Bone marrow (tissue), 2 donors: ENCODE measurements around the gene EXT2.

ENCODE experiments used
- DNase-seq, 2 donors: peaks; one replicate each; lab custom pipeline; 2025; lab: John Stamatoyannopoulos, UW

The EXT2 gene

GRCh38 chr11:44243086-44243485 is 147.6 kb downstream of the EXT2 start:
- DNase-seq, result no peak

DNA sequence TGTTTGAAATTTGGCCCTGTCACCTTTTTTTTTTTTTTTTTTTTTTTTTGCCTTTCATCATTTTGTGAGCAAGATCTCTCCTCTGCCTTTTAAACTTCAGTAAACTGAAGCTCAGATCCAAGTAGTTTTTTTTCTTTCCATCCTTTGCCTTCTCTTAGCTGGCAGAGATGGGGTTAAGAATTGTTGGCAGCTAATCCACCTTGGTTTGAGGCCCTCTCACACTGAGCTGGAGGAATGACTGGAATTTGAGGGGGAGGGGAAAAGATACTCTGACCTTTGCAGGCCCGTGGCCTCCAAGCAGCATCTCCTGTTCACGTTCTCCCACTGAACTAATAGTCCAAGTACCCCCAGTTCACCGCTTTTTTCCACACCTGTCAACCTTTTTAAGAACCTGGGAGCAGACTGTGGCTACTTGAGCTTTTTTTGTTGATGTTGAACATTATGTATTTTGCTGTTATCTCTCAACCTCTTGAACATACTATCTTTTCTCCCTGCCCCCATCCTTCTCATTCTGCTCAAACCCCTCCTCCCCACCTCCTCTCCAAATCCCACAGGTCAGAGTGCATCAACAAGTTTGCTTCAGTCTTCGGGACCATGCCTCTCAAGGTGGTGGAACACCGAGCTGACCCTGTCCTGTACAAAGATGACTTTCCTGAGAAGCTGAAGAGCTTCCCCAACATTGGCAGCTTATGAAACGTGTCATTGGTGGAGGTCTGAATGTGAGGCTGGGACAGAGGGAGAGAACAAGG is 148.3 kb downstream of the EXT2 start:
- no peak for DNase-seq

DNA sequence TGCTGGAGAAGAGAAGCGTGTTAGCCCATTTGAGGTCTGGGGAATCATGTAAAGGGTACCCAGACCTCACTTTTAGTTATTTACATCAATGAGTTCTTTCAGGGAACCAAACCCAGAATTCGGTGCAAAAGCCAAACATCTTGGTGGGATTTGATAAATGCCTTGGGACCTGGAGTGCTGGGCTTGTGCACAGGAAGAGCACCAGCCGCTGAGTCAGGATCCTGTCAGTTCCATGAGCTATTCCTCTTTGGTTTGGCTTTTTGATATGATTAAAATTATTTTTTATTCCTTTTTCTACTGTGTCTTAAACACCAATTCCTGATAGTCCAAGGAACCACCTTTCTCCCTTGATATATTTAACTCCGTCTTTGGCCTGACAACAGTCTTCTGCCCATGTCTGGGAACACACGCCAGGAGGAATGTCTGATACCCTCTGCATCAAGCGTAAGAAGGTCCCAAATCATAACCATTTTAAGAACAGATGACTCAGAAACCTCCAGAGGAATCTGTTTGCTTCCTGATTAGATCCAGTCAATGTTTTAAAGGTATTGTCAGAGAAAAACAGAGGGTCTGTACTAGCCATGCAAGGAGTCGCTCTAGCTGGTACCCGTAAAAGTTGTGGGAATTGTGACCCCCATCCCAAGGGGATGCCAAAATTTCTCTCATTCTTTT is 149.3 kb downstream of the EXT2 start:
- no peak for DNase-seq

- DNase-seq, result no peak
Measured at GRCh38 chr11:44246726-44247125, 151.2 kb downstream of the EXT2 start.

- DNase-seq, result no peak
Measured at GRCh38 chr11:44247508-44247907, 152.0 kb downstream of the EXT2 start.

DNA sequence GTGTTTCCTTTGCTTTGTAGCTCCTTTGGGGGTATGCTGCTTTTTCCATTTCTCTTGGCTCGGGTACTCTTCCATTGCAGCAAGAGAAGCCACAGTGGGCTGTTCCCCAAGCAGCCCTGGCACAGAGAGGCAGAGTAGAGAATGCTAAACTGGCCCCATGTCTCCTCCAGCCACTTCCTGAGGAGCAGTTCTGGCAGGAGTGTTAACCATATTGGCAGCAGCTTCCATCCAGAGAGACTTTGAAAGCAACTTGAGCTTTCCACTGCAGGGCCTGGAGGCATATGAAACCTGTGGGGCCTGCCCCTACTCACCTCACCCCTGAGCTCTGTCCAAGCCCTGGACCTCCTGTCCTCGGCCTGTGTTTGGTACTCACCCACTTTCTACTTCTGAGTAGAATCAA is 152.6 kb downstream of the EXT2 start:
- no peak for DNase-seq

DNA sequence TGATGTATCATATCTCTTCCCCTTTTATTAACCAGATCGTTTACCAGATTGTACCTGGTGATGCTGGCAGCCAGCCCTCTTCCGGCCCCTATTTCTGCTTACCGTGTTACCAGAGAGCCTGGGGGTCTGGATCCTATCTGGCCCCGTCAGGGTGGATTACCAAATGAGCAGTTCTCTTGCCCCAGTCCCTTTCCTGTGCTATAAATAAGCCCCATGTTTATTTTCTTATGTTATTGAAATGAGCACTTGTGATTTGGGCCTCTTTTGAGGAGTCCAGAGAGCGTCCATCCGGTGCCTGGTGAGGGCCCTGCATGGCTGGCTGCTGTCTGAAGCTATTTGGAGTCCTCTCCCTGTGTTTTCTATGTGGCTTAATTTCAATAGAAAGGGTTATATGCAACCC is 154.9 kb downstream of the EXT2 start:
- DNase-seq, result no peak

- DNase-seq, result no peak
Measured at GRCh38 chr11:44252999-44253602, 157.6 kb downstream of the EXT2 start.

DNA sequence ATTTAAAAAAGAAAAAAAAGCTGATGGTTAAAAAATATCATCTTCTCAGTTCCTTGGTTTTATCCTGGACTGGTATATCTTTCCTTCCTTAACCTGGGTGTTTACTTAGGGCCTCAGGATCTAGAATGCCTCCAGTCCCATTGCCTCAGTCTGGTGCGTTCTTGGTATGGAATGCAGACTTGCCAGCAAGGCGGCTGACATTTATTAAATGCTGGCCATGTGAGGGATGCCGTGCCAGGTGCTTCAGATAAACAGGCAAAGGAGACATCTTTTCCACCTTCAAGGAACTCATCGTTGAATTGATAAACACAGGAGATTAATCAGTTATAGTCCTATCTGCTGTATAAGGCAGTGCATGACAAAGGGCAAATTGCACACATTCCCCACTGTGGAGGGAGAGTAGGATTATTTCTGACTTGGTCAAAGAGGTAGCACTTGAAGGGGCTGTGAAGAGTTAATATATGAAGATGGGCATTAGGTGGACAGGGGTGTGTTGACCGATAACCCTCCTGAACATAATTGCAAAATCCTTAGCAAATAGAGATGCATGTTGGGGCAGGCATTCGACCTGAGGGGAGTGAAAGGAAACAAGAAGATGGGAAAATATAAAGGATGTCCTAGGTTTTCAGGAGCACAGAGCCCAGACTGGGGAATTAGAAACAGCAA is 160.1 kb downstream of the EXT2 start:
- no peak for DNase-seq

DNA sequence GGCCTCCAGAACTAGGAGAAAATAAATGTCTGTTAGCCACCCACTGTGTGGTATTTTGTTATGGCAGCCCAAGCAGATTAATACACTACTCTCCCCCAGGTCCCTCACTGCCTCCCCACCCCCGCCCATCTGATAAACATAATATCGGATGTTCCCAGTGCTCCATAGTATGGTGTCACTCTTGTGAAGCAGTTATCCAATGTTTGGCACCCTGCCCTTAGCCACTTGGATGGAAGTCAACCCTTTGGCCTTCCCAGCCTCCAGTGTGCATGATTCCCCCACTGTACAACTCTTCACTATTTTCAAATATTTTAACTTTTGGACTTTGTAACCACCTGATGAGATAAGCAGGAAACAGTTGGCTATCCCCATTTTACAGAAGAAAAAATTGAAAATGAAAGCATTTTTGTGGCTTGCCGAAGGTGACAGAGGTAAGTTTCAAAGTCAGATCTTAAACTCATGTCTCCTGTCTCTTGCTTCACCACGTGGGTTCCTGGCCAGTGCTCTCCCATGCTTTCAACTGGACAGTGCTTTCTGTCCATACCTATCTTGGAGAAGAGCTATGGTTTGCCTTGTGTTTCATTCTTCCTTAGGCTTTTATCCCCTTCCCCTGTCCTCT is 161.3 kb downstream of the EXT2 start:
- DNase-seq, result no peak

DNA sequence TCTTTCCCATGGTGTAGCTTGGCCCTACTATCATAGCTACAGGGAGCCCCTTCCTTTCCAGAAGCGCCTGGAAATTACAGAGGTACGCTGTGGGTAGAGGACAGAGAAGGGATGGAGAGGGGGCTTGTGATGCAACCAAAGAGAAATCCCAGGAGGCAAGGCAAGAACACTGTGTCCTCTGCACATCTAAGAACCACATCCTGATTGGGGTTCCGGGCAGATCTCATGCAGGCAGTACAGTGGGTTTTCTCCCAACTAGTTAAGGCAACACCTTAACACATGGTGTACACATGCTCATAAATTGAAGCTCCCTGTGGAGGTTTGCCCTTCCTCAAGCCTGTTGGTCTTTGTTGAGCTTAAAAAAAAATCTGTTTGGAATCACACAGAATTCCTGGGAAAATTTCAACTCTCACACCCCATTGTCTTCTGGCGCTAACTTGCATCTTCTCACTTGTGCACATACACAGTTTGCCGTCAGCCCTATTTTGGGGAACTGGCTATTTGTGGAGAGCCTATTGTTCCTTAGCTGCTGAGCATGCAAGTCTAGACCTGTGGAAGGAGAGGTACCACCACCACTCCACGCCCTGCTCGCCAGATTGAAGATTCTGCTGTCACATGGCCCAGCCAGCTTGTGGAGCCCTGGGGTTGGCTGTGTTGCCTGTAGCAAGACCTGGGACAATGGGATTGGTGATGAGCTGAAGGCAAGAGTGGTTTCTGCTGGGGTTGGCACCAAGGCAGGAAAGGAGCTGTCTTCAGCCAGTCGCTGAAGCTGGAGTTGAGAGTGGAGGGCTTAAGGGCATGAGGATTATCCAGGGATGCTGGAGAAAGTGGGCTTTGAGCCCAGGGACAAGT is 162.1 kb downstream of the EXT2 start:
- DNase-seq, result no peak

DNA sequence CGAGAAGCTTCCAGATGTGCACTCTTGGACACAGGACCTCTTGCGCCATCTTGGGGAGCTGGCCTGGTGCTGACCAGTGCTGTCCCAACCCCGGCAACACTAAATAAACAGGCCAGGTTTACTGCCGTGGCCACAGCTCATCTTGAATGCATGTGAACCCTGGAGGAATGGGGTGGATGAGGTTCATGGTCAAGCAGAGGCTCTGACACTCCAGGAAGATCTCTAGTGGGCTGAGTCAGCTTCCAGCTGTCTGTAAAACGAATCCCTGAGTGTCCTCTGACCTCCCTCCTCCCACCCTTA is 162.7 kb downstream of the EXT2 start:
- no peak for DNase-seq

GRCh38 chr11:44258839-44259420 is 163.5 kb downstream of the EXT2 start:
- DNase-seq, result no peak

GRCh38 chr11:44260081-44260480 is 164.6 kb downstream of the EXT2 start:
- DNase-seq, result no peak

DNA sequence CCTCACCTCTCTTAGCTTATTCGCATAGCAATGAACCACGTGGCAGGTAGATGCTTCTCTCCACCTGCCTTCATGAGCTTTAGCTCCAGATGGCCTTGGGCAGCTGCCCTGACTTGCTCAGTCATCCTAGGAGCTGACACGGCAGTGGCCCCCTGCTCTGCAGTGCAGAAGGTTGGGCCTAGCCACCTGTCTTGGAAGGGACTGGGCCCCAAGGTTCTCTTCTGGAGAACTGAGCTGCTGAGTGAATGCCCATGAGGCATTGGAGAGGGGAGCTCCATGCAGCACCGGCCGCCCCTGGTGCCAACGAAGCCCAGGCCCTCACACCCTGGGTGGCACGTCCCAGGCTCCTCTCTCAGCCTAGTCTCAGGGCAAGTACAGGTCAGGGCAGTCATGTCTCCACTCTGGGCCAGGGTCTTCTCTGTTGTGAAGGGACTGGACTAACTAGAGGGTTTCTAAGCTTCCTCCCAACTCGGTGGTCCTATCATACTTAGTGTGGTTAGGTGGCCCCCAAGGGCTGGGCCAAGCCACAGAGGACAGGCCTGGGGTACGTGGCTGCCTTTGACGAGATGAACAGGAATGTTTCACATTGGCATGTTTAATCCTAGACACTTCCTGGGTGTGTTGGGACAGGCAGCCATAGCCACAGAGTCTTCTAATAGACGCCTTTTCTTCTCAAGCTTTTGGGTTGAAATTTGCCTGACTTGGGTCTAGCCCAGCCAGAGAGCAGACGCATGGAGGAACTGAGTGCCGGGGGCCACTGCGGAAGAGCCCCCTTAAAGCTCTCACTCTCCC is 166.5 kb downstream of the EXT2 start:
- no peak for DNase-seq

DNA sequence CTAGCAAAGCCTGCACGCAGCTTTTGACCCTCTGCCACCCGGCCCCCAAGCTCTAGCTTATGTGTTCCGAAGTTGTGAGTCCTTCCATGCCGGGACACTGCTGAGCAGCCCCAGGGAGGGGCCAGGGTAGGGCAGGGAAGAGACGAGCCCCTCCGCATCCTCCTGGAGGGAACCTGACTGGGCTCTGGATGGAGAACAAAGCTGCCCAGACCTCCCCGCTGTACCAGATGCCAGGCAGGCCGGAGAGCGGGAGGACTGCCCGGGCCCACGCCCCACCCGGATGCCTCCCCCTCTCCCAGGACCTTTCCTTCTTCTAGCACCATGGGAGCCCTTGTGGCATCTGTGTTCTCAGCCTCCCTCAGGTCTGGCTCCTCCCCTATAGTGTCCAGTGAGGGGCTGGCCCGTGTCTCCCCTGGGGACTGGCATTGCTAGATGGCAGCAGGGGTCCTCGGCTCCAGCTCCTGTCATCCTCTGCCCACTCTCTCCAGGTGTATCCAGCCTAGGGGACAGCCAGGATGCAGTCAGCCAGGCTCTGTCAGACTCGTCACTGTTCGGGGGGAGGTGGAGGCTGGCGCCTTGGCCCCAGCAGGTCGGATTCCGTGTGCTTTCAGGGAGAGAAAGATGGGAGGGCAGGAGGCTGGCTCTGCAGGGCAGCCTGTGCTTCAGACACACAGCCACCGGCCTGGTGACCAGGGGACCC is 168.4 kb downstream of the EXT2 start:
- DNase-seq, result no peak

DNA sequence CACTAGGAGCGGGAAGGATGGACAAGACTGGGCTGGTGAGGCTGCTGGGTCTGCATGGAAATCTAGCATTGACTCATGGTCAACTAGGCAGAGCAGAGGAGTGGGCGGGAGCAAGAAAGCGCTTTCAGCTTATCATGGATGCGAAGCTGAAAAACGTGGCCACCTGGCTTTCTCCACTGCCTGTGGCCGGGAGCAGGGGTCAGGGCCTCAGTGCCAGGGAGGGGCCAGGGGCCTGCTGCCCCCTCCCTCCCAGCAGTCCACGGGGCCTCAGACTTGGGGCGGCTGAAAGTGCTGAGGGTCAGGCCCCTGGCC is 168.9 kb downstream of the EXT2 start:
- no peak for DNase-seq

DNA sequence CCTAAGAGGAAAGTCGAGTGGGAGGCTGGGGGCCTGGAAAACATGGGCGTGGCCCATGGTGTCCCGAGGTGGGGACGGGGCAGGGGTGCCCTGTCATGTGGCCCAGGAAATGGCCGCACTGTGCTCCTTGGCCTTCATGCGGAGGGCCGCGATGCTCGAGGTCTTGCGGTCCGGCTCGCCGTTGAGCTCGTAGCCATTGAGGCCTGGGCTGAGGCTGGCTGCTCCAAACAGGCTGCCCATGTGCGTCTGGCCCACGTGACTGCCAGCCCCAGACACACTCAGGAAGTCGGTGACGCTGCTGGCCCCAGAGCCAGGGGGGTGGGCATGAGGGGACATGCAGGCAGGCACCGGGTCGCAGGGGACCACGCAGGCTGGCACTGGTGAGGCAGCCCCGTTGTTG is 169.3 kb downstream of the EXT2 start:
- DNase-seq, result no peak

DNA sequence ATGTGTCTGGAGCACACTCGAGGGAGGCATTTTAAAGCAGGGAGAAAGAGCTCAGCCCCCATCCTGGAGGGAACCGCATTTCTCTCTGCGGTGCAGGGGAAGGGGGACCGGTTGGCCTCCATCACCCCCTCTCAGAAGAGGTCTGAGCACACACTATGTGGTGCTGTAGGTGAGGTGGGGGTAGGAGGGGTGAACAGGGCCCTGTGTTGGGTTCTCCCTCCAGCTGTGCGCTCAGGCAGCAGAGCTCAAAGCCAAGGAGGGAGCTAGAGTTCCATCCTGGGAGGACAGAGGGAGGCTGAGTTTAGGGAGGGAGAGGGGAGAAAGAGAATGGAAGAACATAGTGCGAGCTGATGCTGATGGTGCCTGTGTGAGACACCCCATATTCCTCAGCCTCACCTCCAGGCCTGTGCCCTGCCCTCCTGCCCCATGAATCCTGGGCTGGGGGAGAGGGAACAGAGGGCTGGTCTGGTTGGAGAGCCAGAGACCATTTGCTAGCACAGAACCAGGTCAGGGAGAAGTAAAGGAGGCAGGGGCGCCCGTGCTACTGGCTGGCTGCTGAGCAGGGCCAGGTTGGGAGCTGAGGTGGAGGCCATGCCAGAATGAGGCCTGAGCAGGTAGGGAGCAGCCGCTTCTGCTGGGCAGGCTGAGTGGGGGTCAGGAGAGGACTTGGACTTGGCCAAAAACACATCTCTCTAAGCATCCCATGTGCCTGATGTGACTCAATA is 170.7 kb downstream of the EXT2 start:
- DNase-seq, result no peak
